HepG2 (cell line): ENCODE data around the gene PRKAR1B. TPM values are rescaled to one million over a fixed set of nuclear protein-coding genes. Genes with fewer than 3 reads are reported as not detected.

Experiments
- ATAC-seq: fragments of 200-7000 bp; cut with Tn5 transposase; 3 replicates; pipeline ENCODE4 v1.9.1; 2020; ENCODE audit warnings: mild to moderate bottlenecking, moderate library complexity
- BruUV-seq: library from RNA; stranded (reverse); fragments of 400-500 nt; replicated peaks from 2 replicates; lab custom pipeline; 2021; lab: Mats Ljungman, UMichigan
- CTCF ChIA-PET: fragments of 300-600 bp; formaldehyde crosslinking; extraction: SDS; loops from one replicate; lab custom pipeline; 2021; ENCODE audit warnings: low total read pairs, inconsistent platforms, low intra/inter-chr PET ratio; lab: Yijun Ruan, JAX
- POLR2A ChIA-PET: fragments of 350-600 bp; sonication (Branson Sonifier 250); formaldehyde crosslinking; loops from one replicate; lab custom pipeline; 2020; ENCODE audit warnings: antibody characterized with exemption, inconsistent platforms; lab: Yijun Ruan, JAX
- DNase-seq: peaks from one replicate; pipeline ENCODE4 v3.0.0-alpha.2; 2015; ENCODE audit warnings: low spot score
- FAIRE-seq: peaks from 3 replicates; lab custom pipeline; 2011; peaks lifted over from hg19 to GRCh38; lab: Jason Lieb, UNC
- H2AFZ ChIP-seq: one replicate; pipeline ENCODE4 v1.6.1; 2011; ENCODE audit warnings: low read length, inconsistent platforms
- H3K27ac ChIP-seq: fragments of 300-600 bp; 3 replicates; pipeline ENCODE4 v1.8.0; 2011; ENCODE audit warnings: mixed run types, mild to moderate bottlenecking, mixed read lengths, low read length, inconsistent platforms; ENCODE audit not compliant: insufficient read depth; ENCODE audit errors: extremely low read length
- H3K27me3 ChIP-seq, 2 experiments: fragments of 200-600 bp in 1 of 2; 2 replicates in 1 of 2; 3 replicates in 1 of 2; pipeline versions ENCODE4 v1.6.0 to v1.8.0; 2011; ENCODE audit warnings: low read length in 2 of 2, mild to moderate bottlenecking in 2 of 2, moderate library complexity in 2 of 2, inconsistent platforms in 1 of 2; ENCODE audit not compliant: insufficient read depth in 2 of 2, control insufficient read depth in 1 of 2
- H3K36me3 ChIP-seq, 2 experiments: fragments of 200-600 bp in 1 of 2; replicated peaks in 1 of 2; 2 replicates in 1 of 2; 3 replicates in 1 of 2; pipeline versions ENCODE4 v1.5.1 to v1.8.0; 2011; ENCODE audit warnings: low read length in 2 of 2, inconsistent platforms in 1 of 2; ENCODE audit not compliant: insufficient read depth in 2 of 2, control insufficient read depth in 1 of 2
- H3K4me1 ChIP-seq: 2 replicates; pipeline ENCODE4 v1.5.1; 2012; ENCODE audit warnings: low read length, inconsistent platforms; ENCODE audit not compliant: insufficient read depth
- H3K4me2 ChIP-seq: 2 replicates; pipeline ENCODE4 v1.6.0; 2011; ENCODE audit warnings: low read depth, low read length, inconsistent platforms
- H3K4me3 ChIP-seq, 3 experiments: fragments of 200-600 bp in 1 of 3; sonication (generic), shearing (Covaris generic) in 1 of 3; replicated peaks in 1 of 3; 2 replicates each; pipeline ENCODE4 v1.5.1; 2011 to 2016; ENCODE audit warnings: low read length in 3 of 3, inconsistent platforms in 2 of 3, low read depth in 2 of 3, mild to moderate bottlenecking in 2 of 3, control low read depth in 1 of 3, mixed read lengths in 1 of 3; ENCODE audit not compliant: insufficient read depth in 1 of 3
- H3K79me2 ChIP-seq: one replicate; pipeline ENCODE4 v1.6.1; 2011; ENCODE audit warnings: low read length, inconsistent platforms; ENCODE audit not compliant: insufficient read depth
- H3K9ac ChIP-seq: 2 replicates; pipeline ENCODE4 v1.6.0; 2011; ENCODE audit warnings: mild to moderate bottlenecking, low read depth, low read length, inconsistent platforms; ENCODE audit not compliant: insufficient read depth
- H3K9me3 ChIP-seq: 2 replicates; pipeline ENCODE4 v1.5.1; 2012; ENCODE audit warnings: mild to moderate bottlenecking, low read length
- H4K20me1 ChIP-seq: 2 replicates; pipeline ENCODE4 v1.6.0; 2011; ENCODE audit warnings: inconsistent platforms, mild to moderate bottlenecking, low read length, moderate library complexity; ENCODE audit not compliant: insufficient read depth
- RAD21 ChIP-seq: fragments of 450-650 bp; formaldehyde crosslinking; IDR thresholded peaks from 2 replicates; pipeline ENCODE4 v1.5.0; 2020; ENCODE audit warnings: mild to moderate bottlenecking
- STAT5B ChIP-seq: sonication (generic); formaldehyde crosslinking; IDR thresholded peaks from 2 replicates; pipeline ENCODE4 v1.4.0; 2020; ENCODE audit warnings: missing genetic modification reagents
- TARDBP ChIP-seq: sonication (generic); formaldehyde crosslinking; IDR thresholded peaks from 2 replicates; pipeline ENCODE4 v1.8.0; 2022; ENCODE audit warnings: mild to moderate bottlenecking, missing genetic modification reagents
- TBX2 ChIP-seq: sonication (generic); formaldehyde crosslinking; IDR thresholded peaks from 2 replicates; pipeline ENCODE4 v1.5.0; 2020; ENCODE audit warnings: missing genetic modification reagents, mild to moderate bottlenecking, borderline replicate concordance
- TRIM24 ChIP-seq: sonication (generic); formaldehyde crosslinking; IDR thresholded peaks from 2 replicates; pipeline ENCODE4 v1.8.0; 2022; ENCODE audit warnings: mild to moderate bottlenecking, missing genetic modification reagents
- ZNF136 ChIP-seq: sonication (generic); formaldehyde crosslinking; IDR thresholded peaks from 2 replicates; pipeline ENCODE4 v1.8.1; 2022; ENCODE audit warnings: low read depth, mild to moderate bottlenecking, moderate library complexity, missing genetic modification reagents
- ZNF331 ChIP-seq: sonication (generic); formaldehyde crosslinking; IDR thresholded peaks from 2 replicates; pipeline ENCODE4 v1.4.0; 2020; ENCODE audit warnings: missing genetic modification reagents
- ZNF333 ChIP-seq: sonication (generic); formaldehyde crosslinking; IDR thresholded peaks from 2 replicates; pipeline ENCODE4 v1.4.0; 2020; ENCODE audit warnings: mild to moderate bottlenecking, missing genetic modification reagents, borderline replicate concordance
- ZNF367 ChIP-seq: sonication (generic); formaldehyde crosslinking; IDR thresholded peaks from 2 replicates; pipeline ENCODE4 v1.4.0; 2020; ENCODE audit warnings: missing genetic modification reagents, borderline replicate concordance
- ZNF431 ChIP-seq: sonication (generic); formaldehyde crosslinking; IDR thresholded peaks from 2 replicates; pipeline ENCODE4 v1.9.0; 2022; ENCODE audit warnings: missing genetic modification reagents, low read depth, mild to moderate bottlenecking, borderline replicate concordance
- ZNF615 ChIP-seq: sonication (generic); formaldehyde crosslinking; IDR thresholded peaks from 2 replicates; pipeline ENCODE4 v1.5.0; 2020; ENCODE audit warnings: mild to moderate bottlenecking, missing genetic modification reagents, borderline replicate concordance
- ZNF713 ChIP-seq: sonication (generic); formaldehyde crosslinking; IDR thresholded peaks from 2 replicates; pipeline ENCODE4 v1.4.0; 2020; ENCODE audit warnings: mild to moderate bottlenecking, missing genetic modification reagents
- ZZZ3 ChIP-seq: sonication (generic); formaldehyde crosslinking; IDR thresholded peaks from 2 replicates; pipeline ENCODE4 v1.4.0; 2020; ENCODE audit warnings: missing genetic modification reagents, mild to moderate bottlenecking, borderline replicate concordance
- WGBS: methylation state at CpG from one replicate; pipeline ENCODE4 v1.1.6; 2017; ENCODE audit warnings: low lambda C conversion rate; 5-methylcytosine and 5-hydroxymethylcytosine counted together
- in situ Hi-C: cut with HindIII; loops from 2 replicates; pipeline ENCODE4 v1.10.0; 2017; ENCODE audit warnings: low pct_unique_long_range_greater_than_20kb; ENCODE audit not compliant: extremely low pct_ligation_motif_present
- intact Hi-C: fragments of 100-400 bp; cut with micrococcal nuclease; formaldehyde crosslinking; loops from one replicate; pipeline ENCODE4 v1.10.0; 2022; ENCODE audit not compliant: unreplicated experiment
- polyA plus RNA-seq, 8 experiments: library from polyadenylated mRNA; depleted of rRNA in 3 of 8; stranded (reverse) in 7 of 8; unstranded in 1 of 8; fragments of >200 nt; fragmentation: Illumina TruSeq in 4 of 8; extraction: Trizol in 4 of 8; gene quantifications; 2 replicates each; pipeline versions ENCODE4 v1.2.1 to v1.2.3, GENCODE V29; 2011 to 2016; ENCODE audit warnings: low read depth in 4 of 8, missing spikeins in 1 of 8, mixed read lengths in 1 of 8; ENCODE audit not compliant: insufficient read depth in 1 of 8
- total RNA-seq, 5 experiments: library from RNA; depleted of rRNA; stranded (reverse); fragments of >200 nt; fragmentation: Illumina TruSeq; extraction: Trizol; gene quantifications; 2 replicates each; pipeline ENCODE4 v1.2.3, GENCODE V29; 2016; ENCODE audit warnings: low read depth in 1 of 5
- TF ChIP-seq, protein P1 (sequence below): IDR thresholded peaks from 2 replicates; pipeline ENCODE4 v1.6.1; 2016; ENCODE audit warnings: low read depth, borderline replicate concordance
- TF ChIP-seq, protein P2 (sequence below), 2 experiments: fragments of 450-650 bp in 1 of 2; sonication (generic) in 1 of 2; formaldehyde crosslinking; IDR thresholded peaks; 2 replicates each; pipeline versions ENCODE4 v1.5.0 to v1.8.0; 2020 to 2022; ENCODE audit warnings: mild to moderate bottlenecking in 1 of 2, missing genetic modification reagents in 1 of 2
- TF ChIP-seq, protein P3 (sequence below): sonication (generic); formaldehyde crosslinking; IDR thresholded peaks from 2 replicates; pipeline ENCODE4 v1.4.0; 2020; ENCODE audit warnings: mild to moderate bottlenecking, missing genetic modification reagents
- TF ChIP-seq, protein P4 (sequence below): IDR thresholded peaks from 2 replicates; pipeline ENCODE4 v1.6.1; 2016; ENCODE audit warnings: low read depth, control low read depth

Gene PRKAR1B
- total and polyA plus RNA-seq, 2 of the 13 experiments (the other 11 are each of a cell fraction or from before 2014, with no cell fraction given): 7.9 to 28.2 TPM

DNA sequence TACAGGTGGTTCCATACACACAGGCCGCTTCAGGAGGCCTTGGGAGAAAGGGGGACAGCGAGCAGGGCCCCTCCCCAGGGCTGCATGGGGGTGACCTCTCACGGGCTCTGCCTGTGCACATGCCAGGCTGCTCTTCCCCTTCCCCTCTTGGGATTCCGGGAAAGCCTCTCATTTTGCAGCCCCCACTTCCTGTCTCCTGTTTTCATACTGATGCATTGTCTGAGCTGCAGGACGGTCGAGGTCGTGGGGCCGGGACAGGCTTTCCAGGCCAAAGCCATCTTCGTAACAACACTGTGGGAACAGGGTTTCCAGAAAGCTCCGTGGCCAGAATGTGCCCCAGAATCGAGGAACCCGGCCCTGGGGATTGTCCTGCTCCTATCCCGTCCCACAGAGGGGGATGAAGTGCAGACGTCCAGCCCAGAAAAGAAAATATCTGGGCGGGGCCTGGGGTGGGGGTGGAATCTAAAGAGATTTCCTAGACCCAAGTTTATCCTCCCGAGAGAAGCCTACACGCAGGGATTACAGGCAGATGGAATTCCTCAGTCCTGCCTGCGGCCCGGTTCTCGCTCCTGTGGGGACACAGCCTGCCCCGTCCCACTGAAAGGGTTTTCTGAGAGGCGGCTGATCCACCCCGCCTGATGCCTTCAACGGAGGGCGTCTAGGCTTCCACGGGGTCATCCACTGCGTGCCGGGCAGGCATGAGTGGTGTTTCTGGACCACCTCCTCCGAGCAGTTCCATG is 30.1 kb downstream of the PRKAR1B start:
- ChIA-PET POLR2A (no interaction called here), CTCF (no interaction called here)
- Histone ChIP-seq H3K9me3 (no peaks in the 10 kb centered on the region), H4K20me1 (no peaks in the 10 kb centered on the region), H3K27me3 (no peaks in the 10 kb centered on the region), H3K79me2 (no peaks in the 10 kb centered on the region), H3K9ac (no peak overlapping the region), H3K36me3 (peaks cover 3 to 20% of the 10 kb centered on the region in 2 experiments; a peak in 4 of 5 replicates), H2AFZ (no peak overlapping the region), H3K4me1 (no peaks in the 10 kb centered on the region), H3K27ac (no peak overlapping the region), H3K4me2 (no peak overlapping the region), H3K4me3 (no peak overlapping the region)
- no peak for ATAC-seq
- no peak for FAIRE-seq
- no TSS peak for BruUV-seq
- no peak for DNase-seq
- 96% methylated on average over 17 of the region's 29 CpGs for WGBS
- in situ Hi-C loops: no loop called here
- intact Hi-C loops: no loop called here
- TF ChIP-seq ZNF713 (CRISPR knock-in tag): no peak
- TF ChIP-seq TARDBP: no peak
- no peak for TF ChIP-seq RAD21 (CRISPR knock-in tag)
- TF ChIP-seq ZNF136: no peak
- TF ChIP-seq, protein P1, sequence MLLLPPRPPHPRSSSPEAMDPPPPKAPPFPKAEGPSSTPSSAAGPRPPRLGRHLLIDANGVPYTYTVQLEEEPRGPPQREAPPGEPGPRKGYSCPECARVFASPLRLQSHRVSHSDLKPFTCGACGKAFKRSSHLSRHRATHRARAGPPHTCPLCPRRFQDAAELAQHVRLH: no peak
- TF ChIP-seq ZNF431 (CRISPR knock-in tag): no peak
- TF ChIP-seq ZNF367 (CRISPR knock-in tag): no peak
- TF ChIP-seq ZZZ3 (CRISPR knock-in tag): no peak
- no peak for TF ChIP-seq ZNF333
- TF ChIP-seq ZNF331 (CRISPR knock-in tag): no peak
- TF ChIP-seq STAT5B: no peak
- no peak for TF ChIP-seq TRIM24 (CRISPR knock-in tag)
- TF ChIP-seq ZNF615 (CRISPR knock-in tag): no peak
- TF ChIP-seq, protein P2, sequence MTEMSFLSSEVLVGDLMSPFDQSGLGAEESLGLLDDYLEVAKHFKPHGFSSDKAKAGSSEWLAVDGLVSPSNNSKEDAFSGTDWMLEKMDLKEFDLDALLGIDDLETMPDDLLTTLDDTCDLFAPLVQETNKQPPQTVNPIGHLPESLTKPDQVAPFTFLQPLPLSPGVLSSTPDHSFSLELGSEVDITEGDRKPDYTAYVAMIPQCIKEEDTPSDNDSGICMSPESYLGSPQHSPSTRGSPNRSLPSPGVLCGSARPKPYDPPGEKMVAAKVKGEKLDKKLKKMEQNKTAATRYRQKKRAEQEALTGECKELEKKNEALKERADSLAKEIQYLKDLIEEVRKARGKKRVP (CRISPR knock-in tag; IDR thresholded peaks at IDR 0.05): no peak
- no peak for TF ChIP-seq TBX2
- TF ChIP-seq, protein P3, sequence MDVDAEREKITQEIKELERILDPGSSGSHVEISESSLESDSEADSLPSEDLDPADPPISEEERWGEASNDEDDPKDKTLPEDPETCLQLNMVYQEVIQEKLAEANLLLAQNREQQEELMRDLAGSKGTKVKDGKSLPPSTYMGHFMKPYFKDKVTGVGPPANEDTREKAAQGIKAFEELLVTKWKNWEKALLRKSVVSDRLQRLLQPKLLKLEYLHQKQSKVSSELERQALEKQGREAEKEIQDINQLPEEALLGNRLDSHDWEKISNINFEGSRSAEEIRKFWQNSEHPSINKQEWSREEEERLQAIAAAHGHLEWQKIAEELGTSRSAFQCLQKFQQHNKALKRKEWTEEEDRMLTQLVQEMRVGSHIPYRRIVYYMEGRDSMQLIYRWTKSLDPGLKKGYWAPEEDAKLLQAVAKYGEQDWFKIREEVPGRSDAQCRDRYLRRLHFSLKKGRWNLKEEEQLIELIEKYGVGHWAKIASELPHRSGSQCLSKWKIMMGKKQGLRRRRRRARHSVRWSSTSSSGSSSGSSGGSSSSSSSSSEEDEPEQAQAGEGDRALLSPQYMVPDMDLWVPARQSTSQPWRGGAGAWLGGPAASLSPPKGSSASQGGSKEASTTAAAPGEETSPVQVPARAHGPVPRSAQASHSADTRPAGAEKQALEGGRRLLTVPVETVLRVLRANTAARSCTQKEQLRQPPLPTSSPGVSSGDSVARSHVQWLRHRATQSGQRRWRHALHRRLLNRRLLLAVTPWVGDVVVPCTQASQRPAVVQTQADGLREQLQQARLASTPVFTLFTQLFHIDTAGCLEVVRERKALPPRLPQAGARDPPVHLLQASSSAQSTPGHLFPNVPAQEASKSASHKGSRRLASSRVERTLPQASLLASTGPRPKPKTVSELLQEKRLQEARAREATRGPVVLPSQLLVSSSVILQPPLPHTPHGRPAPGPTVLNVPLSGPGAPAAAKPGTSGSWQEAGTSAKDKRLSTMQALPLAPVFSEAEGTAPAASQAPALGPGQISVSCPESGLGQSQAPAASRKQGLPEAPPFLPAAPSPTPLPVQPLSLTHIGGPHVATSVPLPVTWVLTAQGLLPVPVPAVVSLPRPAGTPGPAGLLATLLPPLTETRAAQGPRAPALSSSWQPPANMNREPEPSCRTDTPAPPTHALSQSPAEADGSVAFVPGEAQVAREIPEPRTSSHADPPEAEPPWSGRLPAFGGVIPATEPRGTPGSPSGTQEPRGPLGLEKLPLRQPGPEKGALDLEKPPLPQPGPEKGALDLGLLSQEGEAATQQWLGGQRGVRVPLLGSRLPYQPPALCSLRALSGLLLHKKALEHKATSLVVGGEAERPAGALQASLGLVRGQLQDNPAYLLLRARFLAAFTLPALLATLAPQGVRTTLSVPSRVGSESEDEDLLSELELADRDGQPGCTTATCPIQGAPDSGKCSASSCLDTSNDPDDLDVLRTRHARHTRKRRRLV: no peak
- TF ChIP-seq, protein P4, sequence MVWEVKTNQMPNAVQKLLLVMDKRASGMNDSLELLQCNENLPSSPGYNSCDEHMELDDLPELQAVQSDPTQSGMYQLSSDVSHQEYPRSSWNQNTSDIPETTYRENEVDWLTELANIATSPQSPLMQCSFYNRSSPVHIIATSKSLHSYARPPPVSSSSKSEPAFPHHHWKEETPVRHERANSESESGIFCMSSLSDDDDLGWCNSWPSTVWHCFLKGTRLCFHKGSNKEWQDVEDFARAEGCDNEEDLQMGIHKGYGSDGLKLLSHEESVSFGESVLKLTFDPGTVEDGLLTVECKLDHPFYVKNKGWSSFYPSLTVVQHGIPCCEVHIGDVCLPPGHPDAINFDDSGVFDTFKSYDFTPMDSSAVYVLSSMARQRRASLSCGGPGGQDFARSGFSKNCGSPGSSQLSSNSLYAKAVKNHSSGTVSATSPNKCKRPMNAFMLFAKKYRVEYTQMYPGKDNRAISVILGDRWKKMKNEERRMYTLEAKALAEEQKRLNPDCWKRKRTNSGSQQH: no peak
